ENCODE measurements around the gene ASMT.
"Not testable (repeated sequence)": the region's sequence is repeated elsewhere in the genome, so short reads cannot be mapped to it uniquely, and the experiment has no call there.

Gene ASMT

GRCh38 chrX:1598021-1598875 is 16.6 kb upstream of the ASMT start:
- no peak for DNase-seq

GRCh38 chrX:1598876-1599790 is 15.7 kb upstream of the ASMT start:
- DNase-seq = no peak

- no peak for DNase-seq
Observed at GRCh38 chrX:1599791-1600405, 15.0 kb upstream of the ASMT start.

GRCh38 chrX:1600406-1601050 is 14.3 kb upstream of the ASMT start:
- no peak for DNase-seq

GRCh38 chrX:1601051-1601767 is 13.7 kb upstream of the ASMT start:
- DNase-seq = no peak

- no peak for DNase-seq
Observed at GRCh38 chrX:1601768-1602085, 13.1 kb upstream of the ASMT start.

GRCh38 chrX:1602299-1602698 is 12.6 kb upstream of the ASMT start:
- no peak for DNase-seq

- no peak for DNase-seq
Observed at GRCh38 chrX:1606496-1606895, 8.4 kb upstream of the ASMT start.

GRCh38 chrX:1609311-1609710 is 5.5 kb upstream of the ASMT start:
- no peak for DNase-seq

GRCh38 chrX:1609762-1610161 is 5.1 kb upstream of the ASMT start:
- DNase-seq = no peak

GRCh38 chrX:1610166-1610565 is 4.7 kb upstream of the ASMT start:
- no peak for DNase-seq

- no peak for DNase-seq
Observed at GRCh38 chrX:1610736-1611135, 4.1 kb upstream of the ASMT start.

GRCh38 chrX:1612641-1613286 is 2.1 kb upstream of the ASMT start:
- DNase-seq = no peak

- DNase-seq = no peak
Observed at GRCh38 chrX:1618689-1619088, 3.8 kb downstream of the ASMT start.

- no peak for DNase-seq
Observed at GRCh38 chrX:1623691-1624090, 8.8 kb downstream of the ASMT start.

GRCh38 chrX:1624158-1624860 is 9.4 kb downstream of the ASMT start:
- not testable (repeated sequence) for DNase-seq

GRCh38 chrX:1624861-1625215 is 10.0 kb downstream of the ASMT start:
- DNase-seq = not testable (repeated sequence)

- DNase-seq = no peak
Observed at GRCh38 chrX:1629244-1629643, 14.4 kb downstream of the ASMT start.

GRCh38 chrX:1646009-1646408 is 31.1 kb downstream of the ASMT start:
- DNase-seq = no peak

- DNase-seq = no peak
Observed at GRCh38 chrX:1649621-1650020, 34.8 kb downstream of the ASMT start.
